H9 (cell line): ENCODE data around the gene JARID2. TPM values are rescaled to one million over a fixed set of nuclear protein-coding genes. Genes with fewer than 3 reads are reported as not detected.

Source experiments
- DNase-seq: peaks from one replicate; pipeline ENCODE4 v3.0.0-alpha.2; 2017
- H2AFZ ChIP-seq: one replicate; pipeline ENCODE4 v1.6.1; 2013; ENCODE audit warnings: mild to moderate bottlenecking, low read length, control low read depth, moderate library complexity
- H2AK5ac ChIP-seq: 2 replicates; pipeline ENCODE4 v1.6.1; 2013; ENCODE audit warnings: low read length, control low read depth, mixed read lengths; ENCODE audit not compliant: insufficient read length
- H2BK120ac ChIP-seq: one replicate; pipeline ENCODE4 v1.6.1; 2013; ENCODE audit warnings: low read depth, mild to moderate bottlenecking, low read length, control low read depth, inconsistent platforms; ENCODE audit not compliant: poor library complexity, severe bottlenecking
- H2BK12ac ChIP-seq: 2 replicates; pipeline ENCODE4 v1.6.1; 2013; ENCODE audit warnings: low read length, control low read depth, mixed read lengths, low read depth; ENCODE audit not compliant: insufficient read length
- H2BK15ac ChIP-seq: 2 replicates; pipeline ENCODE4 v1.6.1; 2013; ENCODE audit warnings: low read depth, low read length, control low read depth
- H2BK20ac ChIP-seq: one replicate; pipeline ENCODE4 v1.6.1; 2013; ENCODE audit warnings: low read depth, mild to moderate bottlenecking, low read length, control low read depth, inconsistent platforms; ENCODE audit not compliant: poor library complexity, severe bottlenecking
- H2BK5ac ChIP-seq: 2 replicates; pipeline ENCODE4 v1.6.1; 2013; ENCODE audit warnings: low read length, control low read depth, mixed read lengths; ENCODE audit not compliant: insufficient read length
- H3K14ac ChIP-seq: 2 replicates; pipeline ENCODE4 v1.6.1; 2013; ENCODE audit warnings: low read length, control low read depth; ENCODE audit not compliant: insufficient read depth
- H3K18ac ChIP-seq: 2 replicates; pipeline ENCODE4 v1.6.1; 2013; ENCODE audit warnings: low read depth, mild to moderate bottlenecking, mixed read lengths, low read length, control low read depth; ENCODE audit not compliant: insufficient read length
- H3K23ac ChIP-seq: 2 replicates; pipeline ENCODE4 v1.6.1; 2013; ENCODE audit warnings: low read length, control low read depth, mixed read lengths, low read depth; ENCODE audit not compliant: insufficient read length
- H3K23me2 ChIP-seq: 2 replicates; pipeline ENCODE4 v1.6.1; 2013; ENCODE audit warnings: low read depth, mild to moderate bottlenecking, mixed read lengths, low read length, control low read depth; ENCODE audit not compliant: insufficient read length, poor library complexity, severe bottlenecking
- H3K27ac ChIP-seq: 2 replicates; pipeline ENCODE4 v1.5.1; 2013; ENCODE audit warnings: low read length, control low read depth, mixed read lengths, low read depth; ENCODE audit not compliant: insufficient read length
- H3K27me3 ChIP-seq: 2 replicates; pipeline ENCODE4 v1.6.1; 2013; ENCODE audit warnings: low read length, control low read depth, inconsistent platforms; ENCODE audit not compliant: insufficient read depth
- H3K4ac ChIP-seq: 2 replicates; pipeline ENCODE4 v1.6.1; 2013; ENCODE audit warnings: low read depth, mild to moderate bottlenecking, control low read depth, inconsistent platforms, low read length, moderate library complexity
- H3K4me1 ChIP-seq: 2 replicates; pipeline ENCODE4 v1.6.1; 2013; ENCODE audit warnings: low read length, control low read depth, inconsistent platforms; ENCODE audit not compliant: insufficient read depth
- H3K4me2 ChIP-seq: 2 replicates; pipeline ENCODE4 v1.6.1; 2013; ENCODE audit warnings: low read length, control low read depth, mixed read lengths; ENCODE audit not compliant: insufficient read length, insufficient read depth
- H3K56ac ChIP-seq: 2 replicates; pipeline ENCODE4 v1.6.1; 2013; ENCODE audit warnings: low read depth, mild to moderate bottlenecking, mixed read lengths, low read length, control low read depth; ENCODE audit not compliant: insufficient read length
- H3K79me1 ChIP-seq: 2 replicates; pipeline ENCODE4 v1.6.1; 2013; ENCODE audit warnings: low read depth, mild to moderate bottlenecking, moderate library complexity, low read length, control low read depth, inconsistent platforms; ENCODE audit not compliant: insufficient read depth, poor library complexity, severe bottlenecking
- H3K79me2 ChIP-seq: 2 replicates; pipeline ENCODE4 v1.6.1; 2013; ENCODE audit warnings: low read length, control low read depth, inconsistent platforms; ENCODE audit not compliant: insufficient read depth
- H3K9ac ChIP-seq: 2 replicates; pipeline ENCODE4 v1.6.1; 2013; ENCODE audit warnings: low read length, control low read depth, mixed read lengths; ENCODE audit not compliant: insufficient read length; ENCODE audit errors: extremely low read depth
- H3K9me3 ChIP-seq: one replicate; pipeline ENCODE4 v1.6.1; 2013; ENCODE audit warnings: low read depth, low read length, inconsistent platforms; ENCODE audit not compliant: control insufficient read depth
- H3T11ph ChIP-seq: one replicate; pipeline ENCODE4 v1.6.1; 2013; ENCODE audit warnings: mild to moderate bottlenecking, low read length, control low read depth, inconsistent platforms
- H4K20me1 ChIP-seq: one replicate; pipeline ENCODE4 v1.6.1; 2013; ENCODE audit not compliant: control insufficient read depth, insufficient read length, insufficient read depth
- H4K5ac ChIP-seq: 2 replicates; pipeline ENCODE4 v1.6.1; 2013; ENCODE audit warnings: low read depth, mild to moderate bottlenecking, mixed read lengths, low read length, control low read depth; ENCODE audit not compliant: insufficient read length
- H4K8ac ChIP-seq: replicated peaks from 2 replicates; pipeline ENCODE4 v1.6.1; 2013; ENCODE audit warnings: low read length, control low read depth, mixed read lengths, low read depth; ENCODE audit not compliant: insufficient read length
- H4K91ac ChIP-seq: 2 replicates; pipeline ENCODE4 v1.6.1; 2013; ENCODE audit warnings: low read depth, mild to moderate bottlenecking, moderate library complexity, mixed read lengths, low read length, control low read depth; ENCODE audit not compliant: insufficient read length
- H3K27ac Mint-ChIP-seq, 3 experiments: 2 replicates in 2 of 3; 3 replicates in 1 of 3; pipeline ENCODE4 v1.8.0; 2020 to 2021; ENCODE audit warnings: mixed read lengths in 3 of 3, mild to moderate bottlenecking in 1 of 3, moderate library complexity in 1 of 3
- H3K27me3 Mint-ChIP-seq: 2 replicates; pipeline ENCODE4 v1.8.0; 2021; ENCODE audit warnings: low read depth, mild to moderate bottlenecking, moderate library complexity, mixed read lengths
- H3K36me3 Mint-ChIP-seq, 3 experiments: 2 replicates in 2 of 3; 3 replicates in 1 of 3; pipeline ENCODE4 v1.8.0; 2020 to 2021; ENCODE audit warnings: low read depth in 3 of 3, mixed read lengths in 3 of 3; ENCODE audit not compliant: insufficient read depth in 1 of 3
- H3K4me1 Mint-ChIP-seq, 2 experiments: 2 replicates each; pipeline ENCODE4 v1.8.0; 2020; ENCODE audit warnings: mixed read lengths in 2 of 2
- H3K4me3 Mint-ChIP-seq, 2 experiments: 2 replicates in 1 of 2; 3 replicates in 1 of 2; pipeline ENCODE4 v1.8.0; 2020 to 2021; ENCODE audit warnings: mild to moderate bottlenecking in 2 of 2, mixed read lengths in 2 of 2, moderate library complexity in 1 of 2
- H3K9me3 Mint-ChIP-seq, 2 experiments: 2 replicates in 1 of 2; 3 replicates in 1 of 2; pipeline ENCODE4 v1.8.0; 2020; ENCODE audit warnings: mild to moderate bottlenecking in 2 of 2, mixed read lengths in 2 of 2, moderate library complexity in 1 of 2
- CTCF ChIP-seq: fragments of 200-600 bp; sonication (generic); conservative IDR thresholded peaks from 3 replicates; pipeline ENCODE4 v1.8.0; 2021; ENCODE audit warnings: antibody characterized with exemption, mild to moderate bottlenecking
- WGBS: extraction: QIAGEN DNeasy Blood & Tissue Kit; methylation state at CpG from one replicate; pipeline ENCODE4 v1.1.7; 2013; ENCODE audit warnings: missing lambda C conversion rate, low lambda C conversion rate, mixed read lengths; ENCODE audit not compliant: insufficient read length; ENCODE audit errors: extremely low coverage; 5-methylcytosine and 5-hydroxymethylcytosine counted together
- total RNA-seq: library from RNA; stranded (reverse); gene quantifications from 2 replicates; pipeline ENCODE4 v1.2.1, GENCODE V29; 2021

JARID2 gene
- total RNA-seq, 1 experiment from 2014 or later: 174 TPM

- Histone ChIP-seq H4K8ac (no peak overlapping the region), H3K9ac (no peak overlapping the region), H2BK12ac (no peak overlapping the region), H3K4ac (no peak overlapping the region), H3T11ph (no peak overlapping the region), H2BK5ac (no peak overlapping the region), H2BK15ac (no peak overlapping the region), H3K23me2 (no peaks in the 10 kb centered on the region), H3K56ac (no peak overlapping the region), H3K18ac (no peak overlapping the region), H3K27me3 (no peaks in the 10 kb centered on the region), H3K79me2 (peaks cover 93% of the 10 kb centered on the region), H3K9me3 (no peaks in the 10 kb centered on the region), H2AFZ (no peak overlapping the region), H2BK120ac (no peak overlapping the region), H2BK20ac (no peak overlapping the region), H3K14ac (no peak overlapping the region), H3K4me1 (peaks cover 9% of the 10 kb centered on the region; the same call in 1 of the 2 replicates), H3K79me1 (no peaks in the 10 kb centered on the region), H4K20me1 (no peaks in the 10 kb centered on the region), H3K23ac (no peak overlapping the region), H4K5ac (no peak overlapping the region), H3K27ac (no peak overlapping the region), H3K4me2 (no peak overlapping the region), H4K91ac (no peak overlapping the region), H2AK5ac (no peak overlapping the region)
- no peaks in the 10 kb centered on the region for H3K27me3 Mint-ChIP-seq
- no CpG with 5 or more reads among the region's 1 CpG for whole genome bisulfite sequencing
- TF ChIP-seq CTCF: no peak
- H3K4me1 Mint-ChIP-seq: peaks cover 58 to 67% of the 10 kb centered on the region in 2 experiments
- H3K27ac Mint-ChIP-seq: peak overlapping the region in 2 of 3 experiments; percentile 61 to 74; a peak in 2 of 7 replicates
- H3K9me3 Mint-ChIP-seq: no peaks in the 10 kb centered on the region; a peak in 1 of 5 replicates
- no peak for DNase-seq
- H3K4me3 Mint-ChIP-seq: no peak overlapping the region
- peaks cover 15 to 24% (median 15%) of the 10 kb centered on the region in 3 experiments for H3K36me3 Mint-ChIP-seq
Observed at GRCh38 chr6:15284743-15285142, 38.9 kb downstream of the JARID2 start.
